Peyer's patch (tissue), 4 donors: ENCODE results near the gene TFAP2A.

Experiments
- POLR2A ChIP-seq, 2 donors: fragments of 450-650 bp; IDR thresholded peaks; one replicate each; pipeline ENCODE4 v1.5.1; 2017; ENCODE audit warnings: antibody characterized with exemption in 2 of 2, mild to moderate bottlenecking in 2 of 2, moderate library complexity in 2 of 2
- TF ChIP-seq, protein P1 (sequence below), 6 experiments: fragments of 450-650 bp in 4 of 6; fragments of 200-600 bp in 2 of 6; sonication (generic) in 1 of 6; IDR thresholded peaks; one replicate each; pipeline ENCODE4 v1.5.1; 2017 to 2019; ENCODE audit warnings: antibody characterized with exemption in 6 of 6, mild to moderate bottlenecking in 3 of 6, moderate library complexity in 1 of 6

DNA sequence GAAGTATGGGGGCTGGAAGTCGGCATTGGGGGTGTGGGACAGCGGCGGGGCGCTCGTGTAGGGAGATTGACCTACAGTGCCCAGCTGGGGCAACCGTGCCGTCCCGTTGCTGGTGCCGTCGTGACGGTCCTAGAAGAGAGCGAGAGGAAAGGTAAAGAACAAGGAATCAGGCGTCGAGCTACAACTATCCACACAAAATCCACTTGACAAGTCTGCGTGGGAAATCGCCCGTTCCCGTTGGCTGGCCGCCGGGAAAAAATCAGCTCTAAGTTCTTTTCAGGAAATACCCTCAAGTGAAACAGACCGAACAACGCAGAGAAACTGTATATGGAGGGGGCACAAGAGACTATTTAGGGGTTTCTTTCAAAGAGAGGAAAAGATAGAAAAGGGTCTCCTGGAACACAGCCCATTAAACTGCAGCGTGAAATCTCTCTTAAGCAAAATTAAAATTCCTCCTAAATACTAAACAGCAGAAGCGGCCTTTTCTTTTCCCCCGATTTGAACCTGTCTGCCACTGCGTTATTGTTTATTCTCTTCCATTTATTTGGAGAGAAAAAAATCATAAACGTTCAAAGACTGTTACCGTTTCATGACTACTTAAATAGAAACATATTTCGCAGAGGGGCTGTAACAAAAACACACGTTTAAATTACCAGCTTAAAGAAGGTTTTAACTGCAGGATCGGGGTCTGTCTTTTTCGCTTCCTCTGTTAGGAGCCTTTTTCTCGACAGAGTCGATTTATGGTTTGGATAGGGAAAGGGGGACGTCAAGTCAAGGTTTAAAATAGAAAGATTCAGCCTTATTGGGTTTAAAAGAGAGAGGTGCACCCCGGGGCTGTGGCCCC is 4.4 kb downstream of the TFAP2A start:
- no peak for TF ChIP-seq POLR2A (IDR thresholded peaks at IDR 0.05)
- TF ChIP-seq, protein P1, sequence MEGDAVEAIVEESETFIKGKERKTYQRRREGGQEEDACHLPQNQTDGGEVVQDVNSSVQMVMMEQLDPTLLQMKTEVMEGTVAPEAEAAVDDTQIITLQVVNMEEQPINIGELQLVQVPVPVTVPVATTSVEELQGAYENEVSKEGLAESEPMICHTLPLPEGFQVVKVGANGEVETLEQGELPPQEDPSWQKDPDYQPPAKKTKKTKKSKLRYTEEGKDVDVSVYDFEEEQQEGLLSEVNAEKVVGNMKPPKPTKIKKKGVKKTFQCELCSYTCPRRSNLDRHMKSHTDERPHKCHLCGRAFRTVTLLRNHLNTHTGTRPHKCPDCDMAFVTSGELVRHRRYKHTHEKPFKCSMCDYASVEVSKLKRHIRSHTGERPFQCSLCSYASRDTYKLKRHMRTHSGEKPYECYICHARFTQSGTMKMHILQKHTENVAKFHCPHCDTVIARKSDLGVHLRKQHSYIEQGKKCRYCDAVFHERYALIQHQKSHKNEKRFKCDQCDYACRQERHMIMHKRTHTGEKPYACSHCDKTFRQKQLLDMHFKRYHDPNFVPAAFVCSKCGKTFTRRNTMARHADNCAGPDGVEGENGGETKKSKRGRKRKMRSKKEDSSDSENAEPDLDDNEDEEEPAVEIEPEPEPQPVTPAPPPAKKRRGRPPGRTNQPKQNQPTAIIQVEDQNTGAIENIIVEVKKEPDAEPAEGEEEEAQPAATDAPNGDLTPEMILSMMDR (IDR thresholded peaks at IDR 0.05): no peak
